PC-3 (cell line): ENCODE measurements around the gene XRCC2. TPM values are rescaled to one million over a fixed set of nuclear protein-coding genes. Genes with fewer than 3 reads are reported as not detected.

ENCODE experiments used
- ATAC-seq: fragments of 200-7000 bp; cut with Tn5 transposase; 2 replicates; pipeline ENCODE4 v1.9.1; 2020; ENCODE audit warnings: mild to moderate bottlenecking, moderate library complexity
- BruUV-seq: library from RNA; stranded (reverse); fragments of 400-500 nt; replicated peaks from 2 replicates; lab custom pipeline; 2021; lab: Mats Ljungman, UMichigan
- CTCF ChIA-PET: fragments of 300-600 bp; sonication (Branson Sonifier 250); formaldehyde crosslinking; loops from one replicate; lab custom pipeline; 2022; ENCODE audit warnings: antibody characterized with exemption; lab: Charles Lee
- POLR2A ChIA-PET: fragments of 300-600 bp; sonication (Branson Sonifier 250); formaldehyde crosslinking; loops from one replicate; lab custom pipeline; 2022; ENCODE audit warnings: antibody characterized with exemption; ENCODE audit not compliant: unreplicated experiment; lab: Charles Lee
- DNase-seq: peaks from one replicate; pipeline ENCODE4 v3.0.0-alpha.2; 2015
- H2AFZ ChIP-seq: fragments of 300-600 bp; sonication (generic); 2 replicates; pipeline ENCODE4 v1.6.0; 2016; ENCODE audit warnings: antibody characterized with exemption, low read length
- H3F3A ChIP-seq: fragments of 300-600 bp; sonication (generic); one replicate; pipeline ENCODE4 v1.6.0; 2017; ENCODE audit warnings: antibody characterized with exemption, low read length, control low read depth, mild to moderate bottlenecking; ENCODE audit not compliant: unreplicated experiment
- H3K27ac ChIP-seq: fragments of 300-600 bp; sonication (generic); 2 replicates; pipeline ENCODE4 v1.5.1; 2016; ENCODE audit warnings: mild to moderate bottlenecking, low read length
- H3K27me3 ChIP-seq: fragments of 300-600 bp; sonication (generic); 2 replicates; pipeline ENCODE4 v1.6.1; 2016; ENCODE audit warnings: low read length, mixed read lengths
- H3K36me3 ChIP-seq: fragments of 300-600 bp; sonication (generic); 2 replicates; pipeline ENCODE4 v1.6.1; 2016; ENCODE audit warnings: low read depth, mixed run types, low read length, mixed read lengths
- H3K4me1 ChIP-seq: fragments of 300-600 bp; sonication (generic); 2 replicates; pipeline ENCODE4 v1.5.1; 2016; ENCODE audit warnings: low read length; ENCODE audit not compliant: insufficient read depth
- H3K4me2 ChIP-seq: fragments of 300-600 bp; sonication (generic); 2 replicates; pipeline ENCODE4 v1.6.0; 2016; ENCODE audit warnings: low read length
- H3K4me3 ChIP-seq: fragments of 300-600 bp; sonication (generic); 2 replicates; pipeline ENCODE4 v1.5.1; 2016; ENCODE audit warnings: mild to moderate bottlenecking, low read length, mixed read lengths
- H3K79me2 ChIP-seq: fragments of 300-600 bp; sonication (generic); 2 replicates; pipeline ENCODE4 v1.6.1; 2017; ENCODE audit warnings: low read length, mixed read lengths
- H3K9ac ChIP-seq: fragments of 300-600 bp; sonication (generic); 2 replicates; pipeline ENCODE4 v1.6.0; 2016; ENCODE audit warnings: mild to moderate bottlenecking, low read length
- H3K9me2 ChIP-seq: fragments of 300-600 bp; sonication (generic); replicated peaks from 2 replicates; pipeline ENCODE4 v1.6.1; 2016; ENCODE audit warnings: mixed run types, low read length, mixed read lengths
- H3K9me3 ChIP-seq: fragments of 300-600 bp; sonication (generic); 2 replicates; pipeline ENCODE4 v1.6.1; 2016; ENCODE audit warnings: low read length, mixed read lengths
- H4K20me1 ChIP-seq: fragments of 300-600 bp; sonication (generic); 2 replicates; pipeline ENCODE4 v1.6.1; 2016; ENCODE audit warnings: low read length, mixed read lengths
- EZH2 ChIP-seq: fragments of 300-600 bp; sonication (generic); IDR thresholded peaks from one replicate; pipeline ENCODE4 v1.6.1; 2017; ENCODE audit warnings: antibody characterized with exemption, mild to moderate bottlenecking, low read length; ENCODE audit not compliant: unreplicated experiment
- EZH2phosphoT487 ChIP-seq: fragments of 300-600 bp; sonication (generic); IDR thresholded peaks from 2 replicates; pipeline ENCODE4 v1.6.1; 2018; ENCODE audit warnings: mild to moderate bottlenecking, antibody characterized with exemption, low read length, borderline replicate concordance
- intact Hi-C: fragments of 100-400 bp; cut with micrococcal nuclease; formaldehyde crosslinking; loops from 2 replicates; pipeline ENCODE4 v1.9.0; 2023
- total RNA-seq: library from RNA; depleted of rRNA; stranded (reverse); fragments of >200 nt; gene quantifications from 2 replicates; pipeline ENCODE4 v1.2.3, GENCODE V29; 2014
- TF ChIP-seq, protein P1 (sequence below): fragments of 300-600 bp; sonication (generic); conservative IDR thresholded peaks from 2 replicates; pipeline ENCODE4 v1.5.1; 2017; ENCODE audit warnings: antibody characterized with exemption, low read depth, mild to moderate bottlenecking, low read length

Gene XRCC2
- total RNA-seq, 1 experiment from 2014 or later: 18.7 TPM

DNA sequence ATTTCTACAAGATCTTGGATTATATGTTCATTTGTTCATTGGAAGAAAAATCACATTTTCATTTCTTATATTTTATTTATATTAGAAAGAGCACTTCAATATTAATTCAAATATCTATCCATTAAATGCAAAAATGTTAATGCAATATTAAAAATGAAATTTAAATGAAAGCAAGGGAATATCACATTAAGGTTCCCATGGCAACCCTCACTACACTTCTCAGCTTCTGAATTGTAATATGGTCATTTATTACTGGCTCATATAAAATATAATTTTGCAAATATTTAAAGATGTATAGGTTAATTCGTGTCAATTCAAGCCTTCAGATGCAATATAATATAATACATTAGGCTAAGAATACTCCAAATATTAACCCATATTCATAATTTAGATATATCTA lies 38.8 kb downstream of the XRCC2 start:
- Histone ChIP-seq H3K27ac (no peak overlapping the region), H3K36me3 (no peaks in the 10 kb centered on the region), H3K9ac (no peak overlapping the region), H3K9me3 (no peaks in the 10 kb centered on the region), H3K4me2 (no peak overlapping the region), H3K79me2 (no peaks in the 10 kb centered on the region), H3F3A (no peaks in the 10 kb centered on the region), H3K4me3 (no peak overlapping the region), H4K20me1 (no peaks in the 10 kb centered on the region), H3K4me1 (no peaks in the 10 kb centered on the region), H3K9me2 (no peaks in the 10 kb centered on the region), H2AFZ (no peak overlapping the region), H3K27me3 (no peaks in the 10 kb centered on the region)
- intact Hi-C loops: no loop called here
- TF ChIP-seq, protein P1, sequence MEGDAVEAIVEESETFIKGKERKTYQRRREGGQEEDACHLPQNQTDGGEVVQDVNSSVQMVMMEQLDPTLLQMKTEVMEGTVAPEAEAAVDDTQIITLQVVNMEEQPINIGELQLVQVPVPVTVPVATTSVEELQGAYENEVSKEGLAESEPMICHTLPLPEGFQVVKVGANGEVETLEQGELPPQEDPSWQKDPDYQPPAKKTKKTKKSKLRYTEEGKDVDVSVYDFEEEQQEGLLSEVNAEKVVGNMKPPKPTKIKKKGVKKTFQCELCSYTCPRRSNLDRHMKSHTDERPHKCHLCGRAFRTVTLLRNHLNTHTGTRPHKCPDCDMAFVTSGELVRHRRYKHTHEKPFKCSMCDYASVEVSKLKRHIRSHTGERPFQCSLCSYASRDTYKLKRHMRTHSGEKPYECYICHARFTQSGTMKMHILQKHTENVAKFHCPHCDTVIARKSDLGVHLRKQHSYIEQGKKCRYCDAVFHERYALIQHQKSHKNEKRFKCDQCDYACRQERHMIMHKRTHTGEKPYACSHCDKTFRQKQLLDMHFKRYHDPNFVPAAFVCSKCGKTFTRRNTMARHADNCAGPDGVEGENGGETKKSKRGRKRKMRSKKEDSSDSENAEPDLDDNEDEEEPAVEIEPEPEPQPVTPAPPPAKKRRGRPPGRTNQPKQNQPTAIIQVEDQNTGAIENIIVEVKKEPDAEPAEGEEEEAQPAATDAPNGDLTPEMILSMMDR: no peak
- TF ChIP-seq EZH2 (no peak), EZH2phosphoT487 (no peak)
- POLR2A ChIA-PET: no interaction called here
- DNase-seq (no peak), ATAC-seq (no peak)
- no TSS peak for BruUV-seq
- CTCF ChIA-PET: no interaction called here

DNA sequence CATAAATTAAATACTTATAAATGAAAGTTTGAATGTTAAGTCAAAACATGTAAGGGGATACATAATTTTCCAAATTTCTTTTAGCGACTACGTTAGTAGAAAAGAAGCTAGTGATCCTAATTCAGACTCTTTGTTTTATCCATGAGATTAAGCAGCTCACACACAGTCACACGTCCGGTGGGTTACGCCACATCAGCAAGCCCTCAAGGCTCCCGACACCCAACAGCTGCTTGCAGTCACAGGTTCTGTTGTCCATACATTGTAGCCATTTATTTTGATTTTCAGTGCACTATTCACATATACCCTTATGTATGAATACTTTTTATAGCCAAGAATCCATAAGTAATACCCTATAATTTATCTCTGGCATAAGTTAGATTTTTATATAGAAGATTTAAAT lies 39.5 kb downstream of the XRCC2 start:
- ATAC-seq: no peak
- Histone ChIP-seq H3K4me2 (no peak overlapping the region), H3K9me2 (no peaks in the 10 kb centered on the region), H3K27ac (no peak overlapping the region), H2AFZ (no peak overlapping the region), H3K4me1 (no peaks in the 10 kb centered on the region), H3K27me3 (no peaks in the 10 kb centered on the region), H4K20me1 (no peaks in the 10 kb centered on the region), H3K9me3 (no peaks in the 10 kb centered on the region), H3K79me2 (no peaks in the 10 kb centered on the region), H3K4me3 (no peak overlapping the region), H3F3A (no peaks in the 10 kb centered on the region), H3K36me3 (no peaks in the 10 kb centered on the region), H3K9ac (no peak overlapping the region)
- intact Hi-C loops: no loop called here
- no TSS peak for BruUV-seq
- POLR2A ChIA-PET: no interaction called here
- CTCF ChIA-PET: no interaction called here
- DNase-seq: no peak
- TF ChIP-seq EZH2phosphoT487 (no peak), EZH2 (no peak)
- TF ChIP-seq, protein P1: no peak

DNA sequence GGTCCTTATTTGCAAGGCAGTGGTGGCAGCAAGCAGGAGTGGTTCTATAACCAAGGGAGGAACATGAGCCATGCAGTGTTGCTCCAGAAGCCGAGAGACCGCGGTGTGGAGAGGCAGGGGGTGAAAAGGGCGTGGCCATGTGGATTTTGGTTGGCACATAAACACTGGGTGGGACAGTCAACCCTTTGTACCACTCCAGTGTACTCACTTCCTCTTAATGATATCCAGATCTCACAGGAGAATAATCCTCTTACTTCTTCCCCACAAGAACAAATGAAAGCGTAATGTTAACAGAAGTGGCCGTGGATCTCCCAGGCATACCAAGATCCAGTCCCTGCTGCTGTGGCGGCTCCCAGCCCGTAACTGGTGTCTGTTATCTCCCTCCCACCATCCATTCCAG lies 42.4 kb downstream of the XRCC2 start:
- ATAC-seq (no peak), DNase-seq (no peak)
- Histone ChIP-seq H3K79me2 (no peaks in the 10 kb centered on the region), H3K9ac (no peak overlapping the region), H4K20me1 (no peaks in the 10 kb centered on the region), H3K9me3 (no peaks in the 10 kb centered on the region), H3F3A (no peaks in the 10 kb centered on the region), H3K27me3 (no peaks in the 10 kb centered on the region), H2AFZ (no peak overlapping the region), H3K9me2 (no peaks in the 10 kb centered on the region), H3K4me3 (no peak overlapping the region), H3K36me3 (no peaks in the 10 kb centered on the region), H3K4me1 (no peaks in the 10 kb centered on the region), H3K27ac (no peak overlapping the region), H3K4me2 (no peak overlapping the region)
- intact Hi-C loops: no loop called here
- CTCF ChIA-PET: no interaction called here
- BruUV-seq: no TSS peak
- TF ChIP-seq EZH2: no peak
- TF ChIP-seq, protein P1: no peak
- no peak for TF ChIP-seq EZH2phosphoT487
- POLR2A ChIA-PET: no interaction called here
